Kidney (tissue), 14 donors: ENCODE results near the gene SQSTM1. TPM values are rescaled to one million over a fixed set of nuclear protein-coding genes. Genes with fewer than 3 reads are reported as not detected.

ENCODE experiments used
- DNase-seq, 5 donors: peaks; one replicate each; pipeline ENCODE4 v3.0.0-alpha.2; 2013 to 2020
- FAIRE-seq: peaks from 2 replicates; lab custom pipeline; 2012; peaks lifted over from hg19 to GRCh38; lab: Jason Lieb, UNC
- H3K27ac ChIP-seq, 2 donors: one replicate each; pipeline ENCODE4 v1.7.0; 2013; ENCODE audit warnings: low read depth in 2 of 2, low read length in 2 of 2, inconsistent platforms in 1 of 2
- H3K27me3 ChIP-seq: one replicate; pipeline ENCODE4 v1.7.1; 2013; ENCODE audit warnings: low read length, inconsistent platforms; ENCODE audit not compliant: control insufficient read depth, insufficient read depth
- H3K36me3 ChIP-seq, 3 donors: one replicate each; pipeline versions ENCODE4 v1.7.0 to v1.7.1; 2013; ENCODE audit warnings: low read length in 3 of 3, control low read depth in 1 of 3, inconsistent platforms in 1 of 3; ENCODE audit not compliant: insufficient read depth in 3 of 3, control insufficient read depth in 2 of 3
- H3K4me1 ChIP-seq, 3 donors: one replicate each; pipeline versions ENCODE4 v1.7.0 to v1.7.1; 2013; ENCODE audit warnings: low read length in 3 of 3, inconsistent platforms in 1 of 3, low read depth in 1 of 3; ENCODE audit not compliant: control insufficient read depth in 2 of 3, insufficient read depth in 2 of 3
- H3K4me3 ChIP-seq, 3 donors: one replicate each; pipeline versions ENCODE4 v1.7.0 to v1.8.1; 2013; ENCODE audit warnings: low read length in 3 of 3, control low read depth in 1 of 3, inconsistent platforms in 1 of 3
- H3K9ac ChIP-seq, 3 donors: one replicate each; pipeline versions ENCODE4 v1.7.0 to v1.7.1; 2013; ENCODE audit warnings: low read length in 3 of 3, control low read depth in 1 of 3, inconsistent platforms in 1 of 3
- H3K9me3 ChIP-seq, 3 donors: one replicate each; pipeline versions ENCODE4 v1.7.0 to v1.7.1; 2013; ENCODE audit warnings: low read length in 3 of 3, control low read depth in 1 of 3, inconsistent platforms in 1 of 3; ENCODE audit not compliant: control insufficient read depth in 2 of 3, insufficient read depth in 1 of 3
- CTCF ChIP-seq: IDR thresholded peaks from 3 replicates; pipeline ENCODE4 v1.5.1; 2012; ENCODE audit warnings: mild to moderate bottlenecking, moderate library complexity, borderline replicate concordance; ENCODE audit not compliant: insufficient read depth; ENCODE audit errors: extremely low read depth
- intact Hi-C: fragments of 100-400 bp; cut with DNase I; formaldehyde crosslinking; loops from one replicate; pipeline ENCODE4 v1.11.1; 2022
- polyA plus RNA-seq: library from polyadenylated mRNA; stranded (reverse); fragments of 350-450 nt; fragmentation: Illumina TruSeq; extraction: RNeasy Lipid Tissue Mini Kit (QIAGEN cat#74804); gene quantifications from one replicate; pipeline ENCODE4 v1.2.3, GENCODE V29; 2014; ENCODE audit warnings: low read depth, low replicate concordance; ENCODE audit not compliant: insufficient read depth
- total RNA-seq: library from RNA; stranded (reverse); fragmentation: NEBNext Ultra II Directional; extraction: Animal tissue kit (Norgen Biotek cat#: 25700); gene quantifications from one replicate; pipeline ENCODE4 v1.2.1, GENCODE V29; 2021
- donor health status: control.
- donor health status: control.
- donor health status: control.
- donor health status: control.
- donor health status: control.
- donor health status: DM: yes; HTN: yes; CAD: no.
- donor health status: Normal renal cell carcinoma (clear cell type).

SQSTM1 gene
- total and polyA plus RNA-seq, 2 donors from 2014 or later, result 249 to 309 TPM

GRCh38 chr5:179874536-179875292 lies 54.0 kb downstream of the SQSTM1 start:
- Histone ChIP-seq H3K9ac (no peak overlapping the region), H3K36me3 (peaks cover 2 to 31% (median 25%) of the 10 kb centered on the region in 3 donors), H3K27me3 (no peaks in the 10 kb centered on the region), H3K27ac (no peak overlapping the region), H3K4me1 (peaks cover 0 to 2% (median 0%) of the 10 kb centered on the region in 3 donors), H3K9me3 (no peaks in the 10 kb centered on the region), H3K4me3 (no peak overlapping the region)
- intact Hi-C loops, result no loop called here
- FAIRE-seq, result no peak
- TF ChIP-seq CTCF, result no peak
- DNase-seq, result peak in 1 of 5 donors; percentile 45

GRCh38 chr5:179875741-179876609 lies 55.3 kb downstream of the SQSTM1 start:
- H3K27ac ChIP-seq, result no peak overlapping the region
- no peaks in the 10 kb centered on the region for H3K4me1 ChIP-seq
- H3K9me3 ChIP-seq, result no peaks in the 10 kb centered on the region
- intact Hi-C loops, result no loop called here
- TF ChIP-seq CTCF, result no peak
- H3K4me3 ChIP-seq, result no peak overlapping the region
- H3K36me3 ChIP-seq, result peaks cover 2 to 31% (median 25%) of the 10 kb centered on the region in 3 donors
- DNase-seq (no peak), FAIRE-seq (no peak)
- no peaks in the 10 kb centered on the region for H3K27me3 ChIP-seq
- H3K9ac ChIP-seq, result no peak overlapping the region

GRCh38 chr5:179876610-179876952 lies 55.9 kb downstream of the SQSTM1 start:
- no peak for DNase-seq
- intact Hi-C loops, result no loop called here
- no peaks in the 10 kb centered on the region for H3K9me3 ChIP-seq
- no peak overlapping the region for H3K9ac ChIP-seq
- no peak overlapping the region for H3K4me3 ChIP-seq
- no peak for TF ChIP-seq CTCF
- no peak overlapping the region for H3K27ac ChIP-seq
- H3K36me3 ChIP-seq, result peaks cover 2 to 31% (median 25%) of the 10 kb centered on the region in 3 donors
- H3K27me3 ChIP-seq, result no peaks in the 10 kb centered on the region
- no peaks in the 10 kb centered on the region for H3K4me1 ChIP-seq
- FAIRE-seq, result no peak
